GM12878 (cell line): ENCODE results near the gene EFCAB8. TPM values are rescaled to one million over a fixed set of nuclear protein-coding genes. Genes with fewer than 3 reads are reported as not detected.

Experiments
- ATAC-seq: fragments of 200-7000 bp; cut with Tn5 transposase; 3 replicates; pipeline ENCODE4 v1.9.1; 2020; ENCODE audit warnings: mild to moderate bottlenecking, moderate library complexity
- BruUV-seq: library from RNA; stranded (reverse); fragments of 400-500 nt; replicated peaks from 2 replicates; lab custom pipeline; 2021; lab: Mats Ljungman, UMichigan
- CTCF ChIA-PET: fragments of 300-600 bp; sonication (Branson Sonifier 250); formaldehyde crosslinking; extraction: SDS; loops from one replicate; lab custom pipeline; 2021; ENCODE audit warnings: inconsistent platforms; lab: Yijun Ruan, JAX
- POLR2A ChIA-PET: fragments of 350-600 bp; formaldehyde crosslinking; extraction: SDS; loops from one replicate; lab custom pipeline; 2021; ENCODE audit warnings: inconsistent platforms; lab: Charles Lee
- RAD21 ChIA-PET: fragments of 300-600 bp; sonication (Branson Sonifier 250); formaldehyde crosslinking; loops from one replicate; lab custom pipeline; 2023; ENCODE audit warnings: antibody characterized with exemption; ENCODE audit not compliant: unreplicated experiment; lab: Charles Lee
- SMC1A ChIA-PET: fragments of 300-600 bp; sonication (Branson Sonifier 250); formaldehyde crosslinking; loops from one replicate; lab custom pipeline; 2023; ENCODE audit not compliant: unreplicated experiment, uncharacterized antibody; lab: Charles Lee
- DNase-seq: peaks from one replicate; pipeline ENCODE4 v3.0.0-alpha.2; 2011; ENCODE audit warnings: low read depth, low spot score
- FAIRE-seq: peaks from 3 replicates; lab custom pipeline; 2011; peaks lifted over from hg19 to GRCh38; lab: Jason Lieb, UNC
- H2AFZ ChIP-seq: 2 replicates; pipeline ENCODE4 v1.6.0; 2011; ENCODE audit warnings: low read depth, low read length, control low read depth; ENCODE audit not compliant: control insufficient read depth
- H3K27ac ChIP-seq: 2 replicates; pipeline ENCODE4 v1.5.1; 2011; ENCODE audit warnings: control low read depth; ENCODE audit not compliant: control insufficient read depth, insufficient read depth
- H3K27me3 ChIP-seq, 2 experiments: replicated peaks in 1 of 2; 2 replicates each; pipeline versions ENCODE4 v1.6.0 to v1.6.1; 2011; ENCODE audit warnings: low read length in 1 of 2; ENCODE audit not compliant: control insufficient read depth in 2 of 2, insufficient read depth in 2 of 2
- H3K36me3 ChIP-seq, 2 experiments: 2 replicates each; pipeline ENCODE4 v1.5.1; 2011; ENCODE audit warnings: low read length in 1 of 2; ENCODE audit not compliant: control insufficient read depth in 2 of 2, insufficient read depth in 2 of 2
- H3K4me1 ChIP-seq: 2 replicates; pipeline ENCODE4 v1.6.1; 2011; ENCODE audit warnings: mild to moderate bottlenecking, low read length, moderate library complexity, mixed read lengths; ENCODE audit not compliant: control insufficient read depth, insufficient read depth
- H3K4me2 ChIP-seq: 2 replicates; pipeline ENCODE4 v1.6.0; 2011; ENCODE audit warnings: control low read depth; ENCODE audit not compliant: control insufficient read depth, insufficient read depth
- H3K4me3 ChIP-seq: fragments of 200-600 bp; sonication (generic); 2 replicates; pipeline ENCODE4 v1.5.1; 2016
- H3K79me2 ChIP-seq: 2 replicates; pipeline ENCODE4 v1.6.0; 2011; ENCODE audit warnings: low read length; ENCODE audit not compliant: control insufficient read depth, insufficient read depth
- H3K9ac ChIP-seq: 2 replicates; pipeline ENCODE4 v1.8.0; 2011; ENCODE audit warnings: low read length, control low read depth, mixed read lengths; ENCODE audit not compliant: control insufficient read depth, insufficient read depth
- H3K9me3 ChIP-seq: replicated peaks from 3 replicates; pipeline ENCODE4 v1.5.1; 2011; ENCODE audit warnings: mild to moderate bottlenecking, low read length; ENCODE audit not compliant: control insufficient read depth, insufficient read depth
- H4K20me1 ChIP-seq: 2 replicates; pipeline ENCODE4 v1.6.0; 2011; ENCODE audit not compliant: control insufficient read depth, insufficient read depth
- CHD1 ChIP-seq: IDR thresholded peaks from 2 replicates; pipeline ENCODE4 v1.6.1; 2012; ENCODE audit warnings: low read depth, low read length, improper control_type of control experiment
- ESRRA ChIP-seq: IDR thresholded peaks from 2 replicates; pipeline ENCODE4 v1.6.1; 2012; ENCODE audit warnings: mild to moderate bottlenecking, low read length, improper control_type of control experiment
- GABPA ChIP-seq: IDR thresholded peaks from 2 replicates; pipeline ENCODE4 v1.6.1; 2014; ENCODE audit warnings: antibody characterized with exemption, low read depth, mild to moderate bottlenecking, inconsistent platforms
- MYB ChIP-seq: fragments of 150-350 bp; IDR thresholded peaks from 2 replicates; pipeline ENCODE4 v1.6.1; 2014; ENCODE audit warnings: mild to moderate bottlenecking, low read depth, low read length, borderline replicate concordance
- NR2C1 ChIP-seq: fragments of 450-650 bp; IDR thresholded peaks from 2 replicates; pipeline ENCODE4 v1.6.1; 2017; ENCODE audit warnings: antibody characterized with exemption, mild to moderate bottlenecking, moderate library complexity
- SMARCA5 ChIP-seq: fragments of 450-650 bp; IDR thresholded peaks from 2 replicates; pipeline ENCODE4 v1.6.1; 2017; ENCODE audit warnings: mild to moderate bottlenecking
- WRNIP1 ChIP-seq: IDR thresholded peaks from 2 replicates; pipeline ENCODE4 v1.6.1; 2011; ENCODE audit warnings: low read depth, low read length, improper control_type of control experiment, borderline replicate concordance
- ZNF207 ChIP-seq: fragments of 450-650 bp; IDR thresholded peaks from 2 replicates; pipeline ENCODE4 v1.6.1; 2014; ENCODE audit warnings: antibody characterized with exemption, mild to moderate bottlenecking, borderline replicate concordance
- WGBS: methylation state at CpG from one replicate; pipeline ENCODE4 v1.1.6; 2016; ENCODE audit warnings: low lambda C conversion rate; ENCODE audit not compliant: insufficient replicate concordance, insufficient coverage; ENCODE audit errors: missing lambda C conversion rate; 5-methylcytosine and 5-hydroxymethylcytosine counted together
- in situ Hi-C: fragments of 300-500 bp; cut with MboI; formaldehyde crosslinking; loops from 9 replicates; pipeline ENCODE4 v1.14.3; 2018; ENCODE audit warnings: mixed read lengths
- intact Hi-C: fragments of 100-400 bp; cut with micrococcal nuclease; formaldehyde crosslinking; loops from one replicate; pipeline ENCODE4 v1.14.2; 2022; ENCODE audit not compliant: unreplicated experiment
- polyA plus RNA-seq, 11 experiments: library from polyadenylated mRNA; depleted of rRNA in 4 of 11; unstranded in 6 of 11; stranded (reverse) in 5 of 11; fragments of >200 nt; fragmentation: Nextera tagmentation in 4 of 11; fragmentation: Illumina TruSeq in 1 of 11; extraction: Ambion mirVana in 4 of 11; extraction: Trizol in 1 of 11; gene quantifications; 1 replicate in 1 of 11; 2 replicates in 10 of 11; pipeline versions ENCODE4 v1.2.1 to v1.2.3, GENCODE V29; 2011 to 2016; ENCODE audit warnings: inconsistent platforms in 2 of 11, missing spikeins in 2 of 11, low read depth in 1 of 11
- total RNA-seq, 4 experiments: library from RNA; depleted of rRNA in 3 of 4; stranded (reverse); fragments of >200 nt in 3 of 4; fragmentation: Illumina TruSeq in 1 of 4; extraction: Trizol in 1 of 4; gene quantifications; 2 replicates each; pipeline versions ENCODE4 v1.2.1 to v1.2.3, GENCODE V29; 2013 to 2021
- TF ChIP-seq, protein P1 (sequence below): fragments of 450-650 bp; conservative IDR thresholded peaks from 2 replicates; pipeline ENCODE4 v1.6.1; 2017; ENCODE audit warnings: mild to moderate bottlenecking, moderate library complexity
- TF ChIP-seq, protein P2 (sequence below): fragments of 450-650 bp; IDR thresholded peaks from 2 replicates; pipeline ENCODE4 v1.6.1; 2017; ENCODE audit warnings: antibody characterized with exemption, mild to moderate bottlenecking, moderate library complexity
- TF ChIP-seq, protein P3 (sequence below): fragments of 450-650 bp; IDR thresholded peaks from 2 replicates; pipeline ENCODE4 v1.6.1; 2016; ENCODE audit warnings: mild to moderate bottlenecking

The EFCAB8 gene
- total and polyA plus RNA-seq, 10 of the 15 experiments (the other 5 are each of a cell fraction or from before 2014, with no cell fraction given): 0.04 to 0.18 (median 0.06) TPM; not detected in 4

DNA sequence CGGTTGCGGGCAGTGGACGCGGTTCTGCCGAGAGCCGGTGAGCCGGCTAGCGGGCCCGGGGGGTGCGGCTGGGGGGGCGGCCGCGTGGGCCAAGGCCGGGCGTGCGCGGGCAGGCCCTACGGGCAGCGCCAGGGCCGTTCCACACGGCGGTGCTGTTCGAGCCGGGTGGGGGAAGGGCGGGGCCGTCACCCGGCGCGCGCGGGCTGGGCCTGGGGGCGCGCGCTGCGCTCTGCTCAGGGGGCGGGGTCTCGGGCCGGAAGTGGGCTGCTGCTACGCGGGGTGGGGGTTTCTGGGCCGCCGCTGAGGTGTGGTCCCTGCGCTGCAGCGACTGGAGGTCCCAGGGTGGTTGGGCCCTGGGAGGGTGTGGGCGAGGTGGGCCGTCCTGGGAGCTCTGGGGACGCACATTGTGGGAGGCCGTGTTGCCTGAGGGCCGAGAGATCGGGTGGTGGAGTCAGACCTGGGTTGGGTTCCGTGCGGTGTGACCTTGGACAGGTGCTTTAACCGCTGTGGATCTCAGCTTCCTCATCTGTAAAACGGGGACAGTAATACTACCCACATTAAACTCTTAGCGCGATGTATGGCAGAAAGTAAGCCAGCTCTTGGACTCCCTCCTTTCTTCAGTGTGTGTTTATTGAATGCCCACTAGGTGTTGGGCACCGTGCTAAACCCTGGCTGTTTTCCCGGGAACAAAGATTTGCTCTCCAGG, 38.6 kb upstream of the EFCAB8 start (continued):
- TF ChIP-seq, protein P1, sequence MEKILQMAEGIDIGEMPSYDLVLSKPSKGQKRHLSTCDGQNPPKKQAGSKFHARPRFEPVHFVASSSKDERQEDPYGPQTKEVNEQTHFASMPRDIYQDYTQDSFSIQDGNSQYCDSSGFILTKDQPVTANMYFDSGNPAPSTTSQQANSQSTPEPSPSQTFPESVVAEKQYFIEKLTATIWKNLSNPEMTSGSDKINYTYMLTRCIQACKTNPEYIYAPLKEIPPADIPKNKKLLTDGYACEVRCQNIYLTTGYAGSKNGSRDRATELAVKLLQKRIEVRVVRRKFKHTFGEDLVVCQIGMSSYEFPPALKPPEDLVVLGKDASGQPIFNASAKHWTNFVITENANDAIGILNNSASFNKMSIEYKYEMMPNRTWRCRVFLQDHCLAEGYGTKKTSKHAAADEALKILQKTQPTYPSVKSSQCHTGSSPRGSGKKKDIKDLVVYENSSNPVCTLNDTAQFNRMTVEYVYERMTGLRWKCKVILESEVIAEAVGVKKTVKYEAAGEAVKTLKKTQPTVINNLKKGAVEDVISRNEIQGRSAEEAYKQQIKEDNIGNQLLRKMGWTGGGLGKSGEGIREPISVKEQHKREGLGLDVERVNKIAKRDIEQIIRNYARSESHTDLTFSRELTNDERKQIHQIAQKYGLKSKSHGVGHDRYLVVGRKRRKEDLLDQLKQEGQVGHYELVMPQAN: peak; percentile 64; the same call in 1 of the 2 replicates
- TF ChIP-seq ZNF207: no peak
- TF ChIP-seq SMARCA5: peak; percentile 71
- TF ChIP-seq NR2C1: 0 out of 2 replicates have a peak, but pooled peaks have one; percentile 27
- no peak for TF ChIP-seq CHD1

DNA sequence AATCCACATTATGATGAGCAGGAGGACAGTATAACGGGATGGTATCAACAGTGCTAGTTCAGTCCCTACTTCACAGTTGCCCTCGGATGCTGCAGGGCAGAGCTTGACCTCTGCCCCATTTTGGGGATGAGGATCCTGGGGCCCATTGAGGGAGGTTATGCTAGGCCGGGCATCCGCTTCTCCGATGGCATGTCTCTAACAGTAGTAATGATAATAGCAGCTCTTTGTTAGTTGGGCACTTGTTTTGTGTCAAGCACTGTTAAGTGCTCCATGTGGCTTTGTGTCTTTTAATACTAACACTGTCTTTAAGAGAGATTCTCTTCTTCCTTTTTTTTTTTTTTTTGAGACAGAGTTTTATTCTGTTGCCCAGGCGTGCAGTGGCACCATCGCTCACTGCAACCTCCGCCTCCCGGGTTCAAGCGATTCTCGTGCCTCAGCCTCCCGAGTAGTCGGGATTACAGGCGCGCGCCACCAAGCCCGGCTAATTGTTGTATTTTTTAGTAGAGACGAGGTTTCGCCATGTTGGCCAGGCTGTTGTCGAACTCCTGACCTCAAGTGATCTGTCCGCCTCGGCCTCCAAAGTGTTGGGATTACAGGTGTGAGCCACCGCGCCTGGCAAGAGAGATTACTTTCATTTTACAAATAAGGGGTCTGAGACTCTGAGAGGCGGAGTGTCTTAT, 37.9 kb upstream of the EFCAB8 start:
- peaks cover 10% of the 10 kb centered on the region for H4K20me1 ChIP-seq
- H3K79me2 ChIP-seq: peaks cover 59% of the 10 kb centered on the region
- in situ Hi-C loops: no loop called here
- peak overlapping the region; percentile 82 for H3K9ac ChIP-seq
- H3K4me3 ChIP-seq: peak overlapping the region; percentile 79
- intact Hi-C loops: no loop called here
- RAD21 ChIA-PET: interaction anchor here (1.4 to 2.8 kb wide), 2 partner anchors 26 to 31 kb away, joined by 3 to 14 read pairs; no protein-coding TSS in a partner anchor
- TF ChIP-seq, protein P2, sequence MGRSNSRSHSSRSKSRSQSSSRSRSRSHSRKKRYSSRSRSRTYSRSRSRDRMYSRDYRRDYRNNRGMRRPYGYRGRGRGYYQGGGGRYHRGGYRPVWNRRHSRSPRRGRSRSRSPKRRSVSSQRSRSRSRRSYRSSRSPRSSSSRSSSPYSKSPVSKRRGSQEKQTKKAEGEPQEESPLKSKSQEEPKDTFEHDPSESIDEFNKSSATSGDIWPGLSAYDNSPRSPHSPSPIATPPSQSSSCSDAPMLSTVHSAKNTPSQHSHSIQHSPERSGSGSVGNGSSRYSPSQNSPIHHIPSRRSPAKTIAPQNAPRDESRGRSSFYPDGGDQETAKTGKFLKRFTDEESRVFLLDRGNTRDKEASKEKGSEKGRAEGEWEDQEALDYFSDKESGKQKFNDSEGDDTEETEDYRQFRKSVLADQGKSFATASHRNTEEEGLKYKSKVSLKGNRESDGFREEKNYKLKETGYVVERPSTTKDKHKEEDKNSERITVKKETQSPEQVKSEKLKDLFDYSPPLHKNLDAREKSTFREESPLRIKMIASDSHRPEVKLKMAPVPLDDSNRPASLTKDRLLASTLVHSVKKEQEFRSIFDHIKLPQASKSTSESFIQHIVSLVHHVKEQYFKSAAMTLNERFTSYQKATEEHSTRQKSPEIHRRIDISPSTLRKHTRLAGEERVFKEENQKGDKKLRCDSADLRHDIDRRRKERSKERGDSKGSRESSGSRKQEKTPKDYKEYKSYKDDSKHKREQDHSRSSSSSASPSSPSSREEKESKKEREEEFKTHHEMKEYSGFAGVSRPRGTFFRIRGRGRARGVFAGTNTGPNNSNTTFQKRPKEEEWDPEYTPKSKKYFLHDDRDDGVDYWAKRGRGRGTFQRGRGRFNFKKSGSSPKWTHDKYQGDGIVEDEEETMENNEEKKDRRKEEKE: no peak
- TF ChIP-seq ESRRA (no peak), GABPA (no peak), WRNIP1 (0 out of 2 replicates have a peak, but pooled peaks have one; percentile 65), ZNF207 (no peak), MYB (no peak)
- TF ChIP-seq, protein P3, sequence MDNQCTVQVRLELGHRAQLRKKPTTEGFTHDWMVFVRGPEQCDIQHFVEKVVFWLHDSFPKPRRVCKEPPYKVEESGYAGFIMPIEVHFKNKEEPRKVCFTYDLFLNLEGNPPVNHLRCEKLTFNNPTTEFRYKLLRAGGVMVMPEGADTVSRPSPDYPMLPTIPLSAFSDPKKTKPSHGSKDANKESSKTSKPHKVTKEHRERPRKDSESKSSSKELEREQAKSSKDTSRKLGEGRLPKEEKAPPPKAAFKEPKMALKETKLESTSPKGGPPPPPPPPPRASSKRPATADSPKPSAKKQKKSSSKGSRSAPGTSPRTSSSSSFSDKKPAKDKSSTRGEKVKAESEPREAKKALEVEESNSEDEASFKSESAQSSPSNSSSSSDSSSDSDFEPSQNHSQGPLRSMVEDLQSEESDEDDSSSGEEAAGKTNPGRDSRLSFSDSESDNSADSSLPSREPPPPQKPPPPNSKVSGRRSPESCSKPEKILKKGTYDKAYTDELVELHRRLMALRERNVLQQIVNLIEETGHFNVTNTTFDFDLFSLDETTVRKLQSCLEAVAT: peak; percentile 55
- TF ChIP-seq, all 136 proteins: peak for 2
- Histone ChIP-seq H3K27me3 (no peaks in the 10 kb centered on the region), H3K4me1 (peaks cover 6% of the 10 kb centered on the region), H3K4me2 (peak overlapping the region; percentile 83), H3K9me3 (no peaks in the 10 kb centered on the region), H2AFZ (no peak overlapping the region), H3K36me3 (peaks cover 0 to 2% of the 10 kb centered on the region in 2 experiments; a peak in 2 of 4 replicates), H3K27ac (peak overlapping the region; percentile 63)
- SMC1A ChIA-PET: interaction anchor here (0.9 to 1.9 kb wide), 7 partner anchors 12 to 58 kb away, joined by 3 to 7 read pairs (median 3); no protein-coding TSS in a partner anchor
- no peak for DNase-seq
- WGBS: 65% methylated on average over 25 of the region's 25 CpGs
- FAIRE-seq: no peak
- no TSS peak for BruUV-seq
- CTCF ChIA-PET: interaction anchor here (0.9 to 2.1 kb wide), 10 partner anchors 9 to 149 kb away, joined by 3 to 9 read pairs (median 4); no protein-coding TSS in a partner anchor
- peak; percentile 5 for ATAC-seq
- POLR2A ChIA-PET: interaction anchor here (0.7 to 1.5 kb wide), 3 partner anchors 9 to 78 kb away, joined by 3 read pairs; partner anchors contain the start of gene COMMD7
